Activated gamma-delta T cell treated with anti-CD3 and anti-CD28 coated beads, Interleukin-2, amount 50 U/mL, for 16 hours (primary cell): ENCODE results near the gene PRR30.
"Not testable (repeated sequence)": the region's sequence is repeated elsewhere in the genome, so short reads cannot be mapped to it uniquely, and the experiment has no call there.

Experiments used
- DNase-seq: peaks from one replicate; pipeline ENCODE4 v3.0.0-alpha.2; 2020; ENCODE audit warnings: low read depth

PRR30 gene

DNA sequence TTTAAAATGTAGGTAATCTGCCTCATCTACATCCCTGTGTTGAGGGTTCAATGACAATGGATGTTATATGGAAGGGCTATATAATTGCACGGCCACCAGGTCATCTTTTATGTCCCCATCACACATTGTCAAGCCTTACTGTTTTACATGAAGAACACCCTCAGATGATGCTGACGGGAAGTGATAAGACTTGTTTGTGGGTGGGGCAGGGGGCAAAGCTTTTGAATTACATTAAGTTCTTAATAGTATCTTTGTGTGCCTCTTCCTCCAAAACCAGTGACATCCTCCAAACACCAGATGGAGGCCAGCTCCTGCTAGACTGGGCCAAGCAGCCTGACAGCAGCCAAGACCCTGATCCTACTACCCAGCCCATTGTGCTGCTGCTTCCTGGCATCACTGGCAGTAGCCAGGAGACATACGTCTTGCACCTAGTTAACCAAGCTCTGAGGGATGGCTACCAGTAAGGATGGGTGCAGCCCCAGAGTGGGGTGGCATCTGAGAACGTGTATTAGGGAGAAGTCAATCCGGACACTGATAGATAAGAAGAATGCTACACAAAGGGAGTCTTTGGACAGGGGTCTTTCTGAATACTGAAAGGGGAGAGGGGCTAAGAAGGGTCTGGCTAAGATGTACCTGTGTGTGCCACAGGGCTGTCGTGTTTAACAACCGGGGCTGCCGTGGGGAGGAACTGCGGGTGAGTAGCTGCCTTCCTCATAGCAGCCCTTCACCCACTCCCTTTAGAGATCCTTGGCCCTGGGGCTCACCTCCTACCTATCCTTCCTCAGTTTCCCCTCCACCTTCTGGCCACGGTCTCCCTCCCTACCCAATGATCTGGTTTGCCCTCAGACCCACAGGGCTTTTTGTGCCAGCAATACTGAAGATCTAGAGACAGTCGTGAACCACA is 10.3 kb downstream of the PRR30 start:
- no peak for DNase-seq

DNA sequence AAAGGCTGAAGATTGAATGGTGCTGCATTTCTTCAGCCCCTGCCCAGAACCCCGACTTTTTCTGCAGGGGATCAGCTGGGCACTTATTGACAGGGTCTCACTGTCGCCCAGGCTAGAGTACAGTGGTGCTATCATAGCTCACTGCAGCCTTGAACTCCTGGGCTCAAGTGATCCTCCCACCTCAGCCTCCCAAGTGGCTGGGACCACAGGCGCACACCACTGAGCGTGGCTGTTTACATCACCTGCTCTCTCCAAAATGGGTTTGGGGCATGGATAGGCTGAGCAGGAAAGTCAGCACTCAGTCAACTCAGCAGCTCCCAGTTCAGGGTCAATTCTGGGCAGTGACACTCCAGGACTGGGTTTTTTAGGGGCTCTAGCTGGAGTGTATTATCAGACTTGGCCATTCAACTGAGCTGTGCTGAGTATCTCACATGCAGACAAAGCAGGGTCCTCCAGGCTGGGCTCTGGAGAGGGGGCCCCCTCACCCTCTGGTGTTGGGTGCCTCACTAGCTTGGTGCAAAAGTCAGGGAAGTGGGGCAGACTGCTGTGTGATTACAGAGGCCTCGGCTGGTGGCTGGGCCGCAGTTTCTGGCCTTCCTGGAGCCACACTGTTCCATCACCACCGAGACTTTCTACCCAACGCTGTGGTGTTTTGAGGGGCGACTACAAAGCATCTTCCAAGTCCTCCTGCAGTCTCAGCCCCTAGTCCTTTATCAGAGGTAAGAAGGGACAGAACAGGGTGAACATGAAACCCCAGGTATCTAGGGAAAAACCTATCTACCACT is 11.1 kb downstream of the PRR30 start:
- DNase-seq: no peak

DNA sequence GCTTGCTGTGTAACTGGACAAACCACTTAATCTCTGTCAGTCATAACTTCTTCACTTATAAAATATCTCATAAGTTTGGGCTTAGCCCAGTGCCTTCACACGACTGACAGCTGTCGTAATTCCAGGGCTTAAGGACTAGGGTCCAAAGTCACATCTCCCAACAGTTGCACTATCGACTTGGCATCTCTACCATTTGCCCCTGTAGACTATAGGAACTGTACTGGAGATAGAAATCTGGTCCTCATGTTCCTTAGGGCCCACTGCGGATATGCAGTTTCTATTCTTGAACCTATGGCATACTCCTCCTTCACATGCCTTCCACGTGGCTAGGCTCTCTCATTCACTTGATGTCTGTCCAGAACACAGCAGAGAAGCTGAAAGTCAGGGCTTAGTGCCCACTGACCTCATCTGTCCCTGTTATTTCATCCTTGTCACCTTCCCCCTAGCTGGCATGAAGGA is 12.9 kb downstream of the PRR30 start:
- DNase-seq: no peak

DNA sequence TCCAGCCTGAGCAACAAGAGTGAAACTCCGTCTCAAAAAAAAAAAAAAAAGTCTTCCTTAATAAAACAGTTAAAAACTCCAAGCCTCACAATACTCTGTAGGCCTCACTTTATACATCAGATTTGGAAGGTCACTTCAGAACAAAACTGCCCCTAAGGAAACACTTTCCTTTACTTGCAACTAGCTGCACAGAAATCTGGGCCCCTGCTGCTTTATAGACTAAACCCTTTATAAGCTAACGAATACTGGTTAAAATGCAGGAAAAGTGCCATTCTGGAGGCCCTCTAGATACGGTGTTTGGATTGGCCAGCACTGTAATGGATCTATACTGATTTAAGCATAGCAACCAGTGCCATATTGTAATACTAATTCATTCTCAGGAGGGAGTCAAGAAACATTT is 14.1 kb downstream of the PRR30 start:
- no peak for DNase-seq

DNA sequence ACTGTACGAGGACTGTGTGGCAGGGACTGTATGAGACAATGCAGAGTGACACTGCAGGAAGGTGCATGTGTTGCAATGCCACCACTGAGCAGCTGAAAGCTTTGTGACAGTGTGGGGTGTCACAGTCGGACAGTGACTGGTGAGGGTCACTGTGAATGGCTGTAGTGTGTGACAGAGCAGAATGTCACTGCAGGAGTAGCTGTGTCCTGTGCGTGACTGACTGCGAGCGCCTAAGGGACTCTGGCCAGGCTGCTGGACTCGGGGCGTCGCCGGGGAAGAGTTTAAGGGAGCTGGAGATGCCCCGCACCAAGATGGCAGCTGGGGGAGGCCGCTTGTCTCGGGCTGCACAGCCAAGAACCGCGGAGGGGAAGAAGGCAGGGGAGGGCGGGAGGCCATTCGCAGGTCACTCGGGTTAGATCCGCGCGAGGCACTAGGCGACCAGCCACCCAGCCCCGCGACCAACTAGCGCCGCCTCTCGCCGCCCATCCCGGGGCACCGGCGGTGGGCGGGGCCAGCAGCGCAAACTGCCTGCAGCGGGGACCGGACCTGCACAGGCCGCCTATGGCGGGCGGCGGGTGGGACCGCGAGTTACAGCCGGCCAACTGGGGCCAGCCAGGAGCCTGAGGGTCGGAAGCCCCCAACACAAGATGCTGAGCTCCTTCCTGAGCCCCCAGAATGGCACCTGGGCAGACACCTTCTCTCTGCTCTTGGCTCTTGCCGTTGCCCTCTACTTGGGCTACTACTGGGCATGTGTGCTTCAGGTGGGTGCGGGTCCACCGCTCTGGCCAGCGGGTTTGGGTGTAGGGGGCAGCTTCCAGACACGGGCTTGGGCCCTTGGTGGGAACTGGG is 15.7 kb downstream of the PRR30 start, which contains the start of gene ABHD1:
Gene ABHD1, plus strand, starts transcription at position 514 of the 849 bp plus-strand sequence. Its CDS starts 134 bp downstream, at position 648.
- peak; percentile 46 for DNase-seq

DNA sequence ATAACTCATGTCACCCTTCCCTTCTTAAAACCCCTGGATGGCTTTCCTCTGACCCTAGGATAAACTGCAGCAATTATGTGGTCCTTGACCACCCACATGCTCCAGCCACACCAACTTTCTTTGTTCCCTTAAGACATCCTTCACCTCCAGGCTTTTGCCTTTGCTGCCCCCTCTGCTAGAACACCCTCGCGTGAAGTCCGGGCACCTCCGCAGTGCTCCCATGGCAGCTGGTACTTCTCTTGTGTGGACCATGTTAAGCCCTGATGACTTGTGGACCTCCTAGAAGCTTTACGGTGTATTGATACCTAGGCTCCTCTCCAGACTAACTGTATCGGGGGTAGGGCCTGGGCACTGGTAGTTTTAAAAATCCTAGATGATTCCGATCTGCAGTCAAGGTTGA is 16.4 kb downstream of the PRR30 start:
- DNase-seq: no peak

DNA sequence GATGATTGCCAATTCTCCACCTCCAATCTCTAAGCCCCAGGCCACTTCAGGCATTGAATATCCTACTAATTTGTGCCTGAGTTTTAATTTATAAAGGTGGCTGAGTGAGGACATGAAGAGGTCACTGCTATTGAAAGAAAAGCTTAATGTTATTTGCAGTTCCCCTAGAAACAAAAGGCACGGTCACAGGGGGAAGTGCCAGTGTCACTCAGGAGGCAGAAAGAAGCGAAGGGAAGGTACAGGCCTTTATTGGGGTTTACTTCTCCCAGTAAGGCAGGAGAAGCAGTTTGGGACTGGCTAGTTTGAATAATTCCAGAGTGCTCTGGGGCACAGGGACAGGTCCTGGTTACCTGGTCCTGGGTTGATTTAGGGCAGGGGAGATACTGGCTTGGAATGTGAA is 17.3 kb downstream of the PRR30 start:
- DNase-seq: no peak

DNA sequence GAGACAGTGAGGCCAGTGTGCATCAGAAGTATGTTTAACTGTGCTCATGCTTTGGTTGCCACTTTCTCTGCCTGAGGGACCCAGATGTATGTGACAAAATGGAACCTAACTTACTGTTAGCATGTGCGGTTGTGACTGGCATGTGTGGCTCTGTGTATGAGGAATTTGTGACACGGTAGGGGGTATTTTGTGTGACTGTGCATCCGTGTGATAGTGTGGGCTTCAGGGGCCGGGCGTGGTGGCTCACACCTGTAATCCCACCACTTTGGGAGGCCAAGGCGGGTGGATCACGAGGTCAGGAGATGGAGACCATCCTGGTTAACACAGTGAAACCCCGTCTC is 19.9 kb downstream of the PRR30 start:
- not testable (repeated sequence) for DNase-seq

DNA sequence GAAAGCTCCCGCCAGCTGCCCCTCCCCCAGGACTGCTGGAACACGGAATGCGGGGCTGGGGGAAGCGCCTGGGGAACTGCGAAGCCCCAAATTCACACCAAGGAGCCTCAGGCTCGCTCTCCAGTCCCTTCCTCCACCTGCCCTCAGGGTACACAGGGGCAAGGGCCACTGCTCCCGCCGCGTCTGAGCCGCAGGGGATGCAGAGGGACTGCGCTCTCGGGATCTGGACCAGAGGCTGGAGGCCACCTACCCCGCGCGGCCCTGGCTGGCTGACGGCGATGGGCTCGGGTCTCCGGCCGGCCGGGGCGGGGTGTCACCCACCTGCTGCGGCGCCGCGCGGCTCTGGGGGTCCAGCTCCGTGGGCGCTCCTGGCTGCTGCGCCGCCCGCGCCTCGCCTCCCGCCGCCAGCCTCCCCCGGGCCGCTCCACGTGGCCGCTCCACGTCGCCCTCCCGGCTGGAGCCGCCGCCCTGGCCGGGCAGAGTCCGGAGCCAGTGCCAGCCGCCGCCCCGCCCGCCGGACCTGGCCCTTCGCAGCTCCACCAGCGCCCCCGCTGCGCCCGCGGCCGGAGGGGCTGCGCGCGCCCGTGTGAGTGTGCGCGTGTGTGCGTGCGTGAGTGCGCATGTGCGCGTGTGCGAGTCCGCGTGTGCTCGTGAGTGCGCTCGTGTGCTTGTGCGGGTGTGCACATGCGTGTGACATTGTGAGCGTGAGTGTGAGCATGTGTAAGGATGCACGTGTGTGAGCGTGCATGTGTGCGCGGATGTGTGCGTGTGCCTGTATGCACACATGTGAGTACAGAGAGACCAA is 20.5 kb downstream of the PRR30 start, which contains the start of gene CGREF1:
Gene CGREF1, minus strand, starts transcription at position 604 of the 805 bp plus-strand sequence. CDS start 14,762 bp downstream, outside the sequence.
- no peak for DNase-seq

DNA sequence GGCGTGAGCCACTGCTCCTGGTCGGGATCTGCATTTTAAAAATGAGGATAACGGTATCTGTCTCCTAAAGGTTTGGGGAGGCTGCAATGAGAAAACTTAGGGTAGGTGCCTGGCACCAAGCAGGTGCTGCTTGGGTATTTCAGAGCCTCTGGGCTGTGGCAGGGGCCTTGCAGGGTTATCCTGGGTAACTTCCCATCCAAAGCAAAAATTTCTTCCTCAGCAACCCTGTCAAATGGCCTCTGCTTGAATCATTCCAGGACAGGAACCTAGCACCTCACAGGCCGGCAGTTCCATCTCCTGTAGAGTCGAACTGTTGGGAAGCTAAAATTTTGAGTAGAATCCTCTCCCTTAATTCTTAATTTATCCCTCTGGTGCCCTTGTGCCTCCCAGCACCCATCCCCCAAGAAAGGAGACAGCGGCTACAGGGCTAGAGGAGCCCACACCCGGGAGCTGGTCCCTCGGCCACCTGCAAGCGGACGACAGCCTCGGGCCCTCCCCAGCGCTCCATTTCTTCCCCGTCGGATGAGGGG is 21.1 kb downstream of the PRR30 start:
- DNase-seq: no peak

DNA sequence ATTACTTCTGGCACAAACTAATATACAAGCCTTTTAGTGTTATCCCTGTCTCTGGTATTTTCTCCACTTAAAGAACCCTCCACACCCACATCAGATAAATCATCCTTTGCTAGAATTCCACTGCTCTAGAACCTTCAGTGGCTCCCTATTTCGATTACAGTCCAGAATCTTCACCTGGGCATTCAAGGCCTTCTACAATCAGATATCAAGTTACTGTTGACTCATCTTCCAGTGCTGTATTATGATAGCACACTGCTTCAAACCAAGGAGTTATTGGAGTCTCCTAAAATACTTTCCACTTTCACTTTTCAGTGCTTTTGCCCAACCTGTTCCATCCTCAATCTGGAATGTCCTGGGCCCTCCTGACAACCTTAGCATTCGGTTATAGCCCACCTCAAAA is 23.7 kb downstream of the PRR30 start:
- DNase-seq: no peak

DNA sequence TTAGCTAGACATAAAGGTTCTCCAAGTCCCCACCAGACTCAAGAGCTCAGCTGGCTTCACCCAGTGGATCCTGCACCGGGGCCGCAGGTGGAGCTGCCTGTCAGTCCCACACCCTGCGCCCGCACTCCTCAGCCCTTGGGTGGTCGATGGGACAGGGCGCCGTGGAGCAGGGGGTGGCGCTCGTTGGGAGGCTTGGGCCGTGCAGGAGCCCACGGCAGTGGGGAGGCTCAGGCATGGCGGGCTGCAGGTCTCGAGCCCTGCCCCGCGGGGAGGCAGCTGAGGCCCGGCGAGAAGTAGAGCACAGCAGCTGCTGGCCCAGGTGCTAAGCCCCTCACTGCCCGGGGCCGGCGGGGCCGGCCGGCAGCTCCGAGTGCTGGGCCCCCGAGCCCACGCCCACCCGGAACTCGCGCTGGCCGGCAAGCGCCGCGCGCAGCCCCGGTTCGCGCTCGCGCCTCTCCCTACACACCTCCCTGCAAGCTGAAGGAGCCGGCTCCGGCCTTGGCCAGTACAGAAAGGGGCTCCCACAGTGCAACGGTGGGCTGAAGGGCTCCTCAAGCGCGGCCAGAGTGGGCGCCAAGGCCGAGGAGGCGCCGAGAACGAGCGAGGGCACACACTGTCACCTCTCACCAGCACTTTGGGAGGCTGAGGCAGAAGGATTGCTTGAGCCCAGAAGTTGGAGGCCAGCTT is 27.7 kb downstream of the PRR30 start:
- DNase-seq: not testable (repeated sequence)

DNA sequence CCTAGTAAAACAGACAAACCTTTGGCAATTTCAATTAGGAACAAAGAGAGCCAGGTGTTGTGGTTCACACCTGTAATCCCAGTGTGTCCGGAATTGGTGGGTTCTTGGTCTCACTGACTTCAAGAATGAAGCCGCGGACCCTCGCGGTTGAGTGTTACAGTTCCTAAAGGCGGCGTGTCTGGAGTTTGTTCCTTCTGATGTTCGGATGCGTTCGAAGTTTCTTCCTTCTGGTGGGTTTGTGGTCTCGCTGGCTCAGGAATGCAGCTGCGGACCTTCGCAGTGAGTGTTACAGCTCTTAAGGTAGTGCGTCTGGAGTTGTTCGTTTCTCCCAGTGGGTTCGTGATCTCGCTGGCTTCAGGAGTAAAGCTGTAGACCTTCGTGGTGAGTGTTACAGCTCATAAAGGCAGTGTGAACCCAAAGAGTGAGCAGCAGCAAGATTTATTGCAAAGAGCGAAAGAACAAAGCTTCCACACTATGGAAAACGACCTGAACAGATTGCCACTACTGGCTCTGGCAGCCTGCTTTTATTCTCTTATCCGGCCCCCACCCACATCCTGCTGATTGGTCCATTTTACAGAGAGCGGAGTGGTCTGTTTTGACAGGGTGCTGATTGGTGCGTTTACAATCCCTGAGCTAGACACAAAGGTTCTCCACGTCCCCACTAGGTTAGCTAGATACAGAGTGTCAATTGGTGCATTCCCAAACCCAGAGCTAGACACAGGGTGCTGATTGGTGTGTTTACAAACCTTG is 28.4 kb downstream of the PRR30 start:
- DNase-seq: not testable (repeated sequence)

DNA sequence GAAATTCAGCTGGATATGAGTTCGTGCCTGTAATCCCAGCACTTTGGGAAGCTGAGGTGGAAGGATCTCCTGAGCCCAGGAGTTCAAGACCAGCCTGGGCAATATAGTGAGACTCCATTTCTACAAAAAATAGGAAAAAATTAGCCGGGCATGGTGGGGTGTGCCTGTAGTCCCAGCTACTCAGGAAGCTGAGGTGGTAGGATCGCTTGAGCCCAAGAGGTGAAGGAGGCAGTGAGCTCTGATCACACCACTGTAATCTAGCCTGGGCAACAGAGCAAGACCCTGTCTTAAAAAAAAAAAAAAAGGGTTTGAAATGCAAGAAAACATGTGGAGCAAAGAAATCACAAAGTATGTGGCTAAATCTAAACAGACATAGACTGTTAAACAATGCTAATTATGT is 30.1 kb downstream of the PRR30 start:
- no peak for DNase-seq

DNA sequence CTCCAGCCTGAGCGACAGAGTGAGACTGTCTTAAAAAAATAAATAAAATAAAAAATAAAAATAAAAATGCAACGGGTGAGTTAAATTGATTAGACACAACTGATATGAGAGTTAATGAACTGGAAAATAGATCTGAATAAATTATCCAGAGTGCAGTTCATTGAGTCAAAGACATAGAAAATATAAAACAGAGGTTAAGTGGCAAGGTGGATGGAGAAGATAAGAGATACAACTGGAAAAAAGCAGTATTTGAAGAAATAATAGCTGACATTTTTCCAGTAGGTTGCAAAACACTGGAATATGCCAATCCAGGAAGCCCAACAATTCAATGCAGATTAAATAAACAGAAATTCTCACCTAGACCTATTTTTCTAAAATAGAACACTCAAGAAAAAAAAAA is 31.0 kb downstream of the PRR30 start:
- DNase-seq: no peak

DNA sequence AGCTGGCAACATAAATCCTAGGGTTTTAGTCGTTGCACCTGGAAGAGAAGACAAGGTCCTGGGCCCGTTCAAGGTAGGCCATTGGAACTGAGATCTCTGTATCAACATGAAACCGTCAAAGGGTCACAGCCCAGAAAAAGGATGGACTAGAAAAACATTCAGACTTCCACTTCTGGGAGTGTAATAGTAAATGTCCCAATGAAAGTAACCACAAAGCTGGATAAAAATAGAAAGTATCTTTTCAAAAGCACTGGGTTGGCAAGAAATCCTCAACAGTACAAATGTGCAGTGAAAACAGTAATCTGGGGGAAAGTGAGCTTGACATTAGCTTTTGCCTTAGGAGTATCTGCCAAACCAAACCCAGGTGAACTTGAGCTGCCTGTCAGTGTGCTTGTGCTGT is 33.2 kb downstream of the PRR30 start:
- no peak for DNase-seq

DNA sequence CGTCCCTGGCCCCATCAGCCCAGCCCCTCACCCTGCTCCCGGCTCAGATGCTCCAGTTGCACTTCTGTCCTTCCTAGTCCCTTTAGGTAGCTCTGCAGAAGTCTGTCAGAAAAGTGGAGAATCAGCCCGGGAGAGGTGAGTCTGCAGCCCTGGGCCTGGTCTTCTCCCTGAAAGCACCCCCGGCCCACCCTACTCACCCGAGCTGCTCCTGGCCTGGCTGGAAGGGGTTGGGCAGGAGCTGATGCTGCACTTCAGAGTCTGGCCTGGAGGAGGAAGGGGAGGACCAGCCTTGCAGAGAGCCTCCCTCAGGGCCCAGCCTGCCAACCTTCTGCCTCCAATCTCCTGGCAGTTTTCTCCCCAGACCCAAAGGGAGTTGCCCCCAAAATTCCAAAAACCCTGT is 36.9 kb downstream of the PRR30 start:
- no peak for DNase-seq

DNA sequence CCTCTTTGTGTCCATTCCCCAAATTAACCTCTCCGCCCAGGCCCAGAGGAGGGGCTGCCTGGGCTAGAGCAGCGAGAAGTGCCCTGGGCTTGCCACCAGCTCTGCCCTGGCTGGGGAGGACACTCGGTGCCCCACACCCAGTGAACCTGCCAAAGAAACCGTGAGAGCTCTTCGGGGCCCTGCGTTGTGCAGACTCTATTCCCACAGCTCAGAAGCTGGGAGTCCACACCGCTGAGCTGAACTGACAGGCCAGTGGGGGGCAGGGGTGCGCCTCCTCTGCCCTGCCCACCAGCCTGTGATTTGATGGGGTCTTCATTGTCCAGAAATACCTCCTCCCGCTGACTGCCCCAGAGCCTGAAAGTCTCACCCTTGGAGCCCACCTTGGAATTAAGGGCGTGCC is 39.2 kb downstream of the PRR30 start:
- DNase-seq: no peak

DNA sequence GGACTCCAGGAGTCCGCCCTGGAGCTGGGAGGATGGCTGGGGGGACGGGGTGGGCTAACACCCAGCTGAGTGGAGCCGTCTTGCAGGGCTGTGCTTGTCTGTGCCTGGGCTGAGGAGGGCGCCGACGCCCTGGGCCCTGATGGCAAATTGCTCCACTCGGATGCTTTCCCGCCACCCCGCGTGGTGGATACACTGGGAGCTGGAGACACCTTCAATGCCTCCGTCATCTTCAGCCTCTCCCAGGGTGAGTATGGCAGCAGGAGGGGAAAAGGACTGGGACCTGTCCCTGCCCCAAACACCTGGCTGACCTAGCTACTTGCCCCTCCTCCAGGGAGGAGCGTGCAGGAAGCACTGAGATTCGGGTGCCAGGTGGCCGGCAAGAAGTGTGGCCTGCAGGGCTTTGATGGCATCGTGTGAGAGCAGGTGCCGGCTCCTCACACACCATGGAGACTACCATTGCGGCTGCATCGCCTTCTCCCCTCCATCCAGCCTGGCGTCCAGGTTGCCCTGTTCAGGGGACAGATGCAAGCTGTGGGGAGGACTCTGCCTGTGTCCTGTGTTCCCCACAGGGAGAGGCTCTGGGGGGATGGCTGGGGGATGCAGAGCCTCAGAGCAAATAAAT is 39.8 kb downstream of the PRR30 start:
- DNase-seq: no peak
